ENCODE measurements around the gene PHKB. TPM values are rescaled to one million over a fixed set of nuclear protein-coding genes. Genes with fewer than 3 reads are reported as not detected.
"Not testable (repeated sequence)": the region's sequence is repeated elsewhere in the genome, so short reads cannot be mapped to it uniquely, and the experiment has no call there.

PHKB gene
- total RNA-seq, 1 donor from 2014 or later, result 72.8 TPM

DNA sequence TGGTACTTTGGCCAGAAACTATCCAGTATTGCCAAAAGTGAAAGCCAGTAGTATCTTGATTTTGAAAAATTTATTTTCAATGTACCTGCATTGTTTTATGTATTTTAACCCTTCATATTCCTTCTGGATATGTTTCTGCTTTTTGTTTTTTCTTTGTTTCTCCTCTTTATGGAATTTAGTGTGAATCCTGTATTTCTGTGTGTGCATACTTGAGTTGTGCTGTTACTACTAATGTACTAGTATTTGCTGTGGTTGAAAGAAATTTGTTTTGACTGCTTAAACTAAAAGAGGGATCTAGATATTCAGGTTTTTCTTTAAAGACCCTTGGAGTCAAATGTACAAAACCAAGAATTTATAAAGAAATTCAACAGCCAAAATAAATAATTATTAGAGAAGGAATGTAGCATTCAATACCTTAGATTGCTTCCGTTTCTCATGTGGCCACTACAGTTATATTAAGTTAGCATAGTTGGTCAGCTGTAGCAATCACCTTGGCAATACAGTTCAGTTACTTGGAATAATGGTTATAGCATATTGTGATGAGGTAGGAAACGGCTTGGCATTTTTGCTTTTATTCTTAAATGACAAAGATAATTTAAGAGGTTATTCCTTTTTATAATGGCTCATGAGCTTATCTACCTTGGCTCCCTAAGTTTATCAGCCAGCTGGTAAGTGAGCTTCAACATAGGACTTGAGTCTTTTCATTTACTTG is 4.9 kb downstream of the PHKB start:
- ATAC-seq (no peak), DNase-seq (ENCODE audit: missing footprints) (no peak)
- intact Hi-C loops (cut with DNase I), result loop anchor here (10.0 kb wide), 1 partner anchor 179 kb away; no protein-coding TSS in a partner anchor

DNA sequence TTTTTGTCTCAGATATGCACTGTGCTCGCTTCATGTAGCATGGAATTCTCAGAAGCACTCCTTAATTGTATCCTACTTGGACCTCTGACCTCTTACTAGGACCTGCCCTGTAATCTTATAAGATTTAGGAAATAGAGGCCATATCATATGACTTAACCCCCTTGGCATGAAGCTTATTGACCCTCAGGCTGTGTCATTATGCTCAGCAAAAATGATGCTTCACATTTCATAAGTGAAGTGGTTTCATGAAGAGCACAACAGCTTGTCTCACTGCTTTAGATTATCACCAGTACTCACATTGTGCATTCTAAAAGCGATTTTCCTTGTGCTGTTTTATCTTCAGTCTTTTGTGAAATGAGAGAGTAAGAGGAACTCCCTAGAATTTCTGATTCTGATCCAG is 6.4 kb downstream of the PHKB start:
- ATAC-seq, result no peak
- DNase-seq (ENCODE audit: missing footprints), result no peak
- intact Hi-C loops (cut with DNase I), result loop anchor here (10.0 kb wide), 1 partner anchor 177 kb away; no protein-coding TSS in a partner anchor

DNA sequence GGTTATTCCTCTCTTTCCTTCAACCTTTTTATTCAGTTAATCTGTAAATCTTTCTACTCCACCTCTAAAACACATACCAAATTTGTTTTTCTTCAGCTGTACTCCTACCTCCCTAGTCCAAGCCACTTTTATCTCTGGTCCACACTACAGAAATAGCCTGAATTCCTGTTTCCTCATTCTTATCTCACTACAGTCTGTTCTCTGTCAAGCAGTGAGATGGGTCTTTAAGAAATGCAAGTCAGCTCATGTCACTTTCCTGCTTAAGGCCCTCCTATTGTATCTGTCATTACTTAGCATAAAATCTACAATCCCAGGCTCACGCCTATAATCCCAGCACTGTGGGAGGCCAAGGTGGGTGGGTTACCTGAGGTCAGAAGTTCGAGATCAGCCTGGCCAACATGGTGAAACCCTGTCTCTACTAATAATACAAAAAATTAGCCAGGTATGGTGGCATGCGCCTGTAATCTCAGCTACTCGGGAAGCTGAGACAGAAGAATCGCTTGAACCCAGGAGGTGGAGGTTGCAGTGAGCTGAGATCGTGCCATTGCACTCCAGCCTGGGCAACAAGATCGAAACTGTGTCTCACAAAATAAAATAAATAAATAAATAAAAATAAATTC is 7.0 kb downstream of the PHKB start:
- not testable (repeated sequence) for DNase-seq (ENCODE audit: missing footprints)
- intact Hi-C loops (cut with DNase I), result loop anchor here (10.0 kb wide), 1 partner anchor 177 kb away; no protein-coding TSS in a partner anchor
- ATAC-seq, result peak; percentile 28

DNA sequence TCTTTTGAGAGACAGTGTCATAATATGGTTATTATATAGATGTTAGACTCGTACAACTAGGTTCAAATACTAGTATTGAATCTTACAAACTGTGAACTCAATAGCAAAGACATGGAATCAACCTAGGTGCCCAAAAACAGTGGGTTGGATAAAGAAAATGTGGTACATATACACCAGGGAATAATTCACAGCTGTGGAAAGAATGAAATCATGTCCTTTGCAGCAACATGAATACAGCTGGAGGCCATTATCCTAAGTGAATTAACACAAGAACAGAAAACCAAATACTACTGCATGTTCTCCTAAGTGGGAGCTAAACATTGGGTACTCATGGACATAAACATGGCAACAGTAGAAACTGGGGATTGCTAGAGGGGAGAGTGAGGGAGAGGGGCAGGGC is 8.1 kb downstream of the PHKB start:
- ATAC-seq (no peak), DNase-seq (ENCODE audit: missing footprints) (no peak)
- intact Hi-C loops (cut with DNase I), result loop anchor here (10.0 kb wide), 1 partner anchor 176 kb away; no protein-coding TSS in a partner anchor

DNA sequence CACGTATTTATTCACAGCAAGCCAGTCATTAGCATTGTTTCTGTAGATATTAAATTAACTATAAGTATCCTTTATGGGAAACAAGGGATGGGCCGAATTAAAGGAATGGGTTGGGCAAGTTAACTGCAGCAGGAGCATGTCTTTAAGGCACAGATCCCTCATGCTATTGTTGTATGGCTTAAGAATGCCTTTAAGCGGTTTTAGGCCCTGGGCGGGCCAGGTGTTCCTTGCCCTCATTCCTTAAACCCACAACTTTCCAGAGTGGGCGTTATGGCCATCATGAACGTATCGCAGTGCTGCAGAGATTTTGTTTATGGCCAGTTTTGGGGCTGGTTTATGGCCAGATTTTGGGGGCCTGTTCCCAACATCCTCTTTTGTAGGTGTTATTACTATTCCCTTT is 9.1 kb downstream of the PHKB start:
- DNase-seq (ENCODE audit: missing footprints), result no peak
- ATAC-seq, result no peak
- intact Hi-C loops (cut with DNase I), result no loop called here

DNA sequence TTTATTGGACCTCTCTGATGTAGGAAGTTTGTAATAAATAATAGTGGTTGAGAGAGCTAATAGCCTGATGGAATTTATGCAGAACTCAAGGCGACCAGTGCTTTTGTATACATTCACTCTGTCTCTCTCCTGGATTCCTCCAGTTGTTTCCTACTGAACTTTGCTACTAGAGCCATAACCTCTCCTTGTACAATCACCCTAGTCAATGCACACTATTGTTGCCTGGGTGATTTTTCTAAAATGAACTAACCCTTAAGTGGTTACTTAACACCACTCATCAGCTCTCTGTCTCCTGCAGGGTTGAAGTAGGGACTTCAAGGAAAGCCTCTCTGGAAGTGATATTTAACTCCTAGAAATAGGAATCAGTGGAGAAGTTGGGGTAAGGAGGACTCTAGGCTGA is 9.7 kb downstream of the PHKB start:
- DNase-seq (ENCODE audit: missing footprints) (no peak), ATAC-seq (no peak)
- intact Hi-C loops (cut with DNase I), result no loop called here

DNA sequence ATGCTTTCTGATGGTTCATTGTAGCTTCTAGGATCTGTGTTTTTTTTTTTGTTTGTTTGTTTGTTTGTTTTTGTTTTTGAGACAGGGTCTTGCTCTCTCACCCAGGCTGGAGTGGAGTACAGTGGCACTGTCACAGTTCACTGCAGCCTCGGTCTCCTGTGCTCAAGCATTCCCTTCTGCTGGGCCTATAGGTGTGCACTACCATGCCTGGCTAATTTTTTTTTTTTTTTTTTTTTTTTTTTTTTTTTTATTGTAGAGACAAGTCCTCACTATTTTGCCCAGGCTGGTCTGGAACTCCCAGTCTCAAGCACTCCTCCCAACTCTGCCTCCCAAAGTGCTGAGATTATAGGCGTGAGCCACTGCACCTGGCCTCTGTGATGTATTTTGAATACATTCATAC is 11.9 kb downstream of the PHKB start:
- ATAC-seq; intact Hi-C loops (cut with DNase I); DNase-seq (ENCODE audit: missing footprints): not testable (repeated sequence)

DNA sequence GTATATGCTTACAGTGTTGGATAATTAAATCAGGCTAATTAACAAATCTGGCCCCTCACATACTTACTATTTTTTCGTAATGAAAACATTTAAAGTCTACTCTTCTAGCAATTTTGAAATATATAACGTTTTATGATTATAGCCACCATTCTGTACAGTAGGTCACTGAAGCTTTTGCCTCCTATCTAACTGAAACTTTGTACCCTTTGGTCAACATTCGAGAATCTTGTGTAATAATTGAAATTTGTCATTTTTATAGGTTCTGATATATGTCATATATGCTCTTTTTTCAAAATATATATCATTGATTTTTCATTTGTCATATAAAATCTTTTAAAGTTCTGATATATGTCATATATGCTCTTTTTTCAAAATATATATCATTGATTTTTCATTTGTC is 12.7 kb downstream of the PHKB start:
- no peak for DNase-seq (ENCODE audit: missing footprints)
- no peak for ATAC-seq
- intact Hi-C loops (cut with DNase I), result no loop called here

DNA sequence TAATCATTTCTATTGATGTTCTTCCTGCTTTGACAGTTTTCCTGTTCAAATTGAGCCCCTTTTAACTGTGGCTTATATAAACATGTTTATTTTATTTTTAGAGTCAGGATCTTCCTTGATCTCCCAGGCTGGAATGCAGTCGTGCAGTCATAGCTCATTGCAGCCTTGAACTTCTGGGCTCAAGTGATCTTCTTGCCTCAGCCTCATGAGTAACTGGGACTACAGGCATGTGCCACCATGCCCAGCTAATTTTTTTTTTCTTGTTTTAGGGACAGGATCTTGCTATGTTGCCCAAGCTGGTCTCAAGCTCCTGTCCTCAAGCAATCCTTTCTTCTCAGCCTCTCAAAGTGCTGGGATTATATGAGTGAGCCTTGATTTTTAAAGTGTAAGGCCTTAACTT is 14.7 kb downstream of the PHKB start:
- DNase-seq (ENCODE audit: missing footprints) (no peak), ATAC-seq (no peak)
- intact Hi-C loops (cut with DNase I), result no loop called here

DNA sequence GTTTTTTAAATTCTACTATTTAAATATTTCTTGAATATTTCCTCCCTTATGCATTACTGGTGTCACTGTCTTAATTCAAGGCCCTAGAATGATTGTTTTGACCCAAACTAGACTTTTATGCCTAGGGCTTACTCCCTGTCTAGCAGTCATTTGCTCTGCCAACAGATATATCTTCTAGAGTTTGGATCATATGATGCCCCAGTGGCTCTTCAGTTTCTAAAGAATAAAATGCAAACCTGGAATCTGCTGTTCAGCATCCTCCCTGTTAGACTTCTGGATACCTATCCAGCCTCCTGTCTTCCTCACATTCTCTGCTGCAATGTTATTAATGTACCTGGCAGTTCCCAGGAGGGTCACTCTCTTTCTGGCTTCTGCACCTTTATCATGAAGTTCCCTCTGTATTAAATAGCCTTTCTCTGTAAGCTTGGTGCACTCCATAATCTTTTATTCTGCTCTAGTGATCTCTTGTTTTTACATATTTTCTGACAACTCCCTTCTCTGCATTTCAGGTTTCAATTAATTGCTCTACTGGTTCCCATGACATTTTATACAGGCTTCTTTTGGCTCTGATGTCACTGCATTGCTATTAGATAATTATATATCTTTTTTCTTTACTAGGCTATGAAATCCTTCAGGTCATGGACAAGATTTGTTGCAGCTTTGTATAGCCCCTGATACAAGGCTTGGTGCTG is 15.7 kb downstream of the PHKB start:
- ATAC-seq, result no peak
- no peak for DNase-seq (ENCODE audit: missing footprints)
- intact Hi-C loops (cut with DNase I), result no loop called here

DNA sequence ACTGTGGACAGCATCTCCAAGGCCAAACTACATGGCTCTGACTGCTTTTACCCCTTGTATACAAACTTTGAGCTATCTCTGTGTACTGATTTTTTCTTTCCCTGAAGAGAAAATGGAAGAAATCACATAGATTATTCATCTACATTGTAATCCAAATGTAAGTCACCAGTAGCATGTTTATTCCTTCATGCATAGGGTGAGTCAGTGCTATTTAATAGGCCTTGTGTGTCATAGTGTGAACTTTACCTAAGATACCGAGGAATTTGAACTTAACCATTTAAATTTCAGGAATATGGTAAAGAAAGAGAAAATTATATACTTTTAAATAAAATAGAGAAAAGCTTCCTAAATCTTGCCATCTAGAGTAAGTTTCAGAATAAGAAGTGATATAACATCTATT is 16.5 kb downstream of the PHKB start:
- ATAC-seq (no peak), DNase-seq (ENCODE audit: missing footprints) (no peak)
- intact Hi-C loops (cut with DNase I), result no loop called here

DNA sequence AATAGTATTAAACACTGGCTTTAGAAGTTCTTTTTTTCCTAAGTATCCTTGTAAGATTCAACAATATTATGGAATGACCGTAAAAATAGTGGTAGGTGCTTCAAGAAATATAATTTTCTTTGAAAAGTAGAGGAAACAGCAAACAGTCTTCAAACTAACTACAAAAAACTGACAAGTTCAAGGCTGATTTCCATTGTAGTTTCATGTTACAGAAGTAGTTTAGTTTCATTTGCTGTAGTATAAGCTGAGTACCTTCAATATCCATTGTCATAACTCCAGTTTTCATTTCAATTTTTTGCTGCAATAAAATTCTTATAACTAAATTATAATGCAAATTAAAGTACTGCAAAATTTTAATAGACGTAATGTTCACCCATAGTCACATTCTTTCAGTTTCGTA is 19.3 kb downstream of the PHKB start:
- DNase-seq (ENCODE audit: missing footprints) (no peak), ATAC-seq (no peak)
- intact Hi-C loops (cut with DNase I), result no loop called here

DNA sequence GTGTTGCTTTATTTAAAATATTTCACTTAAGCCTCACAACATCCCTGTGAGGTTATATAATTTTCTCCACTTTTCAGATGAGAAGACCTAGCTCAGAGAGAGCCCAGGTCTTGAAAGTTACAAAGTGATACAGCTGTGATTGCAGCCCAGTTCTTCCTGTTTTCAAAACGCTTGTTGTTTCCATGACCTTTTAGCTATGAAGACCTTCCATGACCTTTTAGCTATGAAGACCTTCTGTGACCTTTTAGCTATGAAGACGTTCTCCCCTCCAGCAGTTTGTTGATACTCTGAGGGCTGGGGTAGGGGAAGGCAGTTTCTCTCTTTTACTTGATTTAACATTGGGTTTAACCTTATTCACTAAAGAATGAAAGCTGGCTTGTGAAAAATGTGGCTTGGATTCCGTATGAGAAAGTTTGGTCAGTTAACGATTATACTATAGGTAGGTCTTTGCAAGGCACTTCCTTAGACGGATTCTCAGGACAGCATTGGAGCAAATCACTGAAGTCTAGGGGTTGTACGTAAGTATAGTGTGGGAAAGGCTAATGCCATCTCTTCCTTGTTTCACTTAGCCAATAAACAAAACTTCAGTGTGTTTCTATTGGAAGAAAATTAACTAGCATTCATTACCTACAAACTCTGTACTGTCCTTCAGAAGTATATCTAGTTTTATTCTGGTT is 20.7 kb downstream of the PHKB start:
- ATAC-seq, result no peak
- intact Hi-C loops (cut with DNase I), result no loop called here
- DNase-seq (ENCODE audit: missing footprints), result no peak

DNA sequence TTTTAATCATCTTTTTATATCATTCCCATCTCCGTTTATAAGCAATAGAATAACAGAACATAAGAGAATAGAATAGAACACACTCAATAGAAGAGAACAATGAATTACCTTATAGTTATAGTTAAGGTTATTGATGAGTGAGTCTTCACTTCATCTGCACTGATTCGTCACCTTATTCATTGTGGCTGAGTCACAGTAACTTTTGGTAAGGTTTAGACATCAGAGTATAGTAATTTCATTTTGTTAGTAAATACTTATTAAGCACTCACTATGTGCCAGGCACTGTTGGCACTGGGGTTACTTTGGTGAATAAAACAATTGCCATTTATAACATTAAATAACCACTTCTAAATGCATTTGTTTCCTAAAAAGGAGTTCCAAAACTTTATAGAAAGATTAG is 22.5 kb downstream of the PHKB start:
- DNase-seq (ENCODE audit: missing footprints) (no peak), ATAC-seq (no peak)
- intact Hi-C loops (cut with DNase I), result no loop called here

DNA sequence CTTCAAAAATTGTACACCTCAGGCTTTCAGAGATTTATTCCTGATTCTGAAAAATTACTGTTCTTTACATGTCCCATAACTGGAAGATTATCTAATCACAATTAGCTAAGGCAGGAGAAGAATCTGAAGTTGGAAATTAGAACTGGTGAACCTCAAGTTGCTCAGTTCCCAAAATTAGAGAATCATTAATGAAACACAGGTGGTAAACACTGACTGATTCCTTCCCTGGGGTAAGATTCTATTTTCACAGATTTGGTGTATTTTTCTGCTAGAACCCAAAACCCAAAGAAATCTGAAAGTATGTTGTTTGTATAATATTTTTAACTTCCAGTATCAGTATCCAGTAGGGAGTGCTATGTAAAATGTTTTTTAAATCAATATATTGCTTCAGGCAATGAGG is 25.7 kb downstream of the PHKB start:
- ATAC-seq, result no peak
- no peak for DNase-seq (ENCODE audit: missing footprints)
- intact Hi-C loops (cut with DNase I), result no loop called here

DNA sequence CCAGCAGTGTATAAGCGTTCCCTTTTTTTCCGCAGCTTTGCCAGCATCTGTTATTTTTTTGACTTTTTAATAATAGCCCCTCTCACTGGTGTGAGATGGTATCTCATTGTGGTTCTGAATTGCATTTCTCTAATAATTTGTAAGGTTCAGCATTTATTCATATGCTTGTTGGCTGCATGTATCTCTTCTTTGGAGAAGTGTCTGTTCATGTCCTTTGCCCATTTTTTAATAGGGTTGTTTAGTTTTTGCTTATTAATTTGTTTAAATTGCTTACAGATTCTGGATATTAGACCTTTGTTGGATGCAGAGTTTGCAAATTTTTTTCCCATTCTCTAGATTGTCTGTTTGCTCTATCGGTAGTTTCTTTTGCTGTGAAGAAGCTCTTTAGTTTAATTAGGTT is 26.9 kb downstream of the PHKB start:
- DNase-seq (ENCODE audit: missing footprints) (no peak), ATAC-seq (no peak)
- intact Hi-C loops (cut with DNase I), result no loop called here

DNA sequence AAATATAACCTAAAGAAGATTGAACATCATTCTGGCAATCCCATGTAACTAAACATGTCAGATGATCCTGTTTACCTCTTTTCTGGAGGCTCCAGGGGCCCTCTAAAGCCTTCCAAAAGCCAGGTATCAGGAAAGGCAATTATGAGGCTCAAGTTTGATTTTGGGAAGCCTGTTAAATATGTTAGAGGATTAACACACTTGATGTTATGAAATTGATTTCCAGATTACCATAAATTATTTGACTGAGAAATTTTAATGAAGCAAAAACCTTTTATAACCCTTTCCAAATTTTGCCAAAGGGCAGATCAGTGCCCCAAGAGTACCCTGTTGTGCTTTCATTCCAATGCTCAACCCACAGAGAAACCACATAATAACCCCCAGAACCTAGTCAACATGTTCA is 29.3 kb downstream of the PHKB start:
- ATAC-seq (no peak), DNase-seq (ENCODE audit: missing footprints) (no peak)
- intact Hi-C loops (cut with DNase I), result no loop called here

DNA sequence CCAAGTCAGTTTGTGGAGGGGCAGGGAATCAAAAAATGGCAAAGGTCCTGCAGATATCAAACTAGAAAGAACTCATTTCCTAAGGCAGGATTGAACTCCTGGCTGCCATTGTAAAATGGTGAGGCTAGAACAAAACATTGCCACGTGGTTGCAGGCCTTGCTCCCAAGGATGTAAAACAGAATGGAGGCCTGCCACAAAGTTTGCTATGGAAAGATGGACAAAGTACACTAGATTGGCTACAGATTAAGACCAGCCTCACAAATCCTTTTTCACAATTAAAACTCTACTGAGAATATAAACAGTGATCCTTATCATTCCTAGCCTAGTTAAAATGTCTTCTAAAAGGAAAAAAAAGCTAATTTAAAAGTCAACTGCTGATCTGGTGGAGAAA is 30.9 kb downstream of the PHKB start:
- DNase-seq (ENCODE audit: missing footprints) (no peak), ATAC-seq (no peak)
- intact Hi-C loops (cut with DNase I), result loop anchor here (2.0 kb wide), 1 partner anchor 31 kb away; the partner anchor contains the start of genes ITFG1 and PHKB
